ENCODE data around the gene LRRC74B.
A peak's percentile ranks its signal among the peaks of the same experiment; 100 is the strongest.

LRRC74B gene

GRCh38 chr22:21014202-21014725, 31.5 kb upstream of the LRRC74B start:
- peak; percentile 90 for DNase-seq (ENCODE audit: low spot score)

GRCh38 chr22:21014726-21015465, 30.9 kb upstream of the LRRC74B start, which contains the start of gene P2RX6:
Gene P2RX6, plus strand, starts transcription at chr22:21015165. Its CDS starts 10 bp downstream, at chr22:21015175.
- DNase-seq (ENCODE audit: low spot score) = no peak

GRCh38 chr22:21015466-21016006, 30.2 kb upstream of the LRRC74B start:
- no peak for DNase-seq (ENCODE audit: low spot score)

GRCh38 chr22:21016644-21017420, 28.9 kb upstream of the LRRC74B start:
- DNase-seq (ENCODE audit: low spot score) = no peak

- DNase-seq (ENCODE audit: low spot score) = no peak
Measured at GRCh38 chr22:21018314-21018713, 27.4 kb upstream of the LRRC74B start.

- no peak for DNase-seq (ENCODE audit: low spot score)
Measured at GRCh38 chr22:21020802-21021429, 24.8 kb upstream of the LRRC74B start.

- DNase-seq (ENCODE audit: low spot score) = no peak
Measured at GRCh38 chr22:21022507-21022906, 23.2 kb upstream of the LRRC74B start.

GRCh38 chr22:21022955-21023614, 22.7 kb upstream of the LRRC74B start:
- no peak for DNase-seq (ENCODE audit: low spot score)

- no peak for DNase-seq (ENCODE audit: low spot score)
Measured at GRCh38 chr22:21025266-21025665, 20.5 kb upstream of the LRRC74B start.

- no peak for DNase-seq (ENCODE audit: low spot score)
Measured at GRCh38 chr22:21025763-21026755, 19.7 kb upstream of the LRRC74B start.

GRCh38 chr22:21026783-21027692, 18.7 kb upstream of the LRRC74B start:
- no peak for DNase-seq (ENCODE audit: low spot score)

GRCh38 chr22:21028277-21029251, 17.2 kb upstream of the LRRC74B start:
- no peak for DNase-seq (ENCODE audit: low spot score)

- DNase-seq (ENCODE audit: low spot score) = no peak
Measured at GRCh38 chr22:21029486-21030025, 16.2 kb upstream of the LRRC74B start.

- no peak for DNase-seq (ENCODE audit: low spot score)
Measured at GRCh38 chr22:21030032-21030431, 15.7 kb upstream of the LRRC74B start.

GRCh38 chr22:21030621-21031544, 14.9 kb upstream of the LRRC74B start:
- no peak for DNase-seq (ENCODE audit: low spot score)

GRCh38 chr22:21031545-21032036, 14.2 kb upstream of the LRRC74B start:
- no peak for DNase-seq (ENCODE audit: low spot score)
